Mesenchymal stem cell (in vitro differentiated cells and primary cell): ENCODE data around the gene ZMIZ2. TPM values are rescaled to one million over a fixed set of nuclear protein-coding genes. Genes with fewer than 3 reads are reported as not detected.
"Not testable (repeated sequence)": the region's sequence is repeated elsewhere in the genome, so short reads cannot be mapped to it uniquely, and the experiment has no call there.

Source experiments
- DNase-seq: peaks from one replicate; pipeline ENCODE4 v3.0.0-alpha.2; 2013
- H2AFZ ChIP-seq: one replicate; pipeline ENCODE4 v1.6.1; 2013; ENCODE audit warnings: low read depth, mild to moderate bottlenecking, control low read depth, inconsistent platforms, low read length, moderate library complexity
- H2AK5ac ChIP-seq: 2 replicates; pipeline ENCODE4 v1.6.1; 2013; ENCODE audit warnings: low read length, moderate library complexity, mild to moderate bottlenecking, inconsistent platforms; ENCODE audit not compliant: severe bottlenecking
- H2BK120ac ChIP-seq: one replicate; pipeline ENCODE4 v1.6.1; 2013; ENCODE audit warnings: low read depth, mild to moderate bottlenecking, inconsistent platforms, low read length, moderate library complexity
- H2BK12ac ChIP-seq, 2 experiments: one replicate each; pipeline ENCODE4 v1.6.1; 2013; ENCODE audit warnings: inconsistent platforms in 2 of 2, low read length in 2 of 2, mild to moderate bottlenecking in 2 of 2, moderate library complexity in 2 of 2, control low read depth in 1 of 2
- H2BK15ac ChIP-seq: one replicate; pipeline ENCODE4 v1.6.1; 2013; ENCODE audit warnings: mild to moderate bottlenecking, low read depth, inconsistent platforms; ENCODE audit not compliant: poor library complexity, severe bottlenecking
- H2BK5ac ChIP-seq: 2 replicates; pipeline ENCODE4 v1.6.1; 2013; ENCODE audit warnings: low read depth, mild to moderate bottlenecking, low read length, control low read depth, inconsistent platforms; ENCODE audit not compliant: poor library complexity, severe bottlenecking
- H3K14ac ChIP-seq, 2 experiments: one replicate each; pipeline ENCODE4 v1.6.1; 2013; ENCODE audit warnings: inconsistent platforms in 2 of 2, low read length in 2 of 2, control low read depth in 1 of 2, mild to moderate bottlenecking in 1 of 2, moderate library complexity in 1 of 2
- H3K18ac ChIP-seq, 2 experiments: one replicate each; pipeline ENCODE4 v1.6.1; 2013; ENCODE audit warnings: inconsistent platforms in 2 of 2, low read length in 2 of 2, control low read depth in 1 of 2, low read depth in 1 of 2, mild to moderate bottlenecking in 1 of 2
- H3K23ac ChIP-seq, 2 experiments: one replicate each; pipeline ENCODE4 v1.6.1; 2013; ENCODE audit warnings: inconsistent platforms in 2 of 2, low read length in 2 of 2, mild to moderate bottlenecking in 2 of 2, moderate library complexity in 2 of 2, control low read depth in 1 of 2
- H3K27ac ChIP-seq: 2 replicates; pipeline ENCODE4 v1.5.1; 2013; ENCODE audit warnings: mild to moderate bottlenecking, moderate library complexity, low read length, control low read depth, inconsistent platforms; ENCODE audit not compliant: poor library complexity, severe bottlenecking
- H3K27me3 ChIP-seq, 2 experiments: 2 replicates each; pipeline versions ENCODE4 v1.6.1 to v1.7.0; 2013; ENCODE audit warnings: low read length in 2 of 2, mild to moderate bottlenecking in 2 of 2, moderate library complexity in 2 of 2, control low read depth in 1 of 2, inconsistent platforms in 1 of 2; ENCODE audit not compliant: control insufficient read depth in 1 of 2, insufficient read depth in 1 of 2
- H3K36me3 ChIP-seq, 2 experiments: 2 replicates each; pipeline versions ENCODE4 v1.6.1 to v1.7.0; 2013; ENCODE audit warnings: low read length in 2 of 2, control low read depth in 1 of 2, inconsistent platforms in 1 of 2, low read depth in 1 of 2, mild to moderate bottlenecking in 1 of 2; ENCODE audit not compliant: insufficient read depth in 2 of 2, control insufficient read depth in 1 of 2
- H3K4ac ChIP-seq, 2 experiments: one replicate each; pipeline ENCODE4 v1.6.1; 2013; ENCODE audit warnings: inconsistent platforms in 2 of 2, low read length in 2 of 2, mild to moderate bottlenecking in 2 of 2, moderate library complexity in 2 of 2, control low read depth in 1 of 2, low read depth in 1 of 2
- H3K4me1 ChIP-seq: 2 replicates; pipeline ENCODE4 v1.6.1; 2013; ENCODE audit warnings: low read depth, low read length, control low read depth; ENCODE audit not compliant: control insufficient read depth, insufficient read depth
- H3K4me2 ChIP-seq: 2 replicates; pipeline ENCODE4 v1.6.1; 2013; ENCODE audit warnings: low read length, mild to moderate bottlenecking, inconsistent platforms; ENCODE audit not compliant: poor library complexity, severe bottlenecking
- H3K4me3 ChIP-seq, 2 experiments: 2 replicates each; pipeline versions ENCODE4 v1.5.1 to v1.7.0; 2013; ENCODE audit warnings: low read length in 2 of 2, mild to moderate bottlenecking in 2 of 2, control low read depth in 1 of 2, low read depth in 1 of 2; ENCODE audit not compliant: insufficient read depth in 1 of 2
- H3K79me1 ChIP-seq: replicated peaks from 2 replicates; pipeline ENCODE4 v1.6.1; 2013; ENCODE audit warnings: mild to moderate bottlenecking, control low read depth, low read length, inconsistent platforms; ENCODE audit not compliant: poor library complexity, severe bottlenecking
- H3K9ac ChIP-seq: 2 replicates; pipeline ENCODE4 v1.7.0; 2013; ENCODE audit warnings: mild to moderate bottlenecking, low read length, moderate library complexity
- H3K9me3 ChIP-seq: 2 replicates; pipeline ENCODE4 v1.7.0; 2013; ENCODE audit warnings: mild to moderate bottlenecking, low read length; ENCODE audit not compliant: control insufficient read depth
- H4K8ac ChIP-seq: one replicate; pipeline ENCODE4 v1.6.1; 2013; ENCODE audit warnings: inconsistent platforms, mild to moderate bottlenecking, low read length, moderate library complexity
- H4K91ac ChIP-seq: one replicate; pipeline ENCODE4 v1.6.1; 2013; ENCODE audit warnings: mild to moderate bottlenecking, low read length, inconsistent platforms
- WGBS: methylation state at CpG from one replicate; pipeline ENCODE4 v1.1.7; 2013; ENCODE audit warnings: mixed read lengths; 5-methylcytosine and 5-hydroxymethylcytosine counted together
- polyA plus RNA-seq, 2 experiments: library from polyadenylated mRNA; stranded (reverse); fragments of 200-250 nt; gene quantifications; one replicate each; pipeline ENCODE4 v1.2.3, GENCODE V29; 2013

ZMIZ2 gene
- polyA plus RNA-seq (2013, experiment 1 of 2): 38.9 TPM
- 36.0 TPM for polyA plus RNA-seq (2013, experiment 2 of 2)

- Histone ChIP-seq H3K9ac (peak within 1 kb of the TSS; percentile 92), H3K23ac (peak within 1 kb of the TSS in 1 of 2 experiments; percentile 83), H3K27ac (peak within 1 kb of the TSS; percentile 61), H3K9me3 (no peaks in the 10 kb centered on the region), H2AK5ac (peak within 1 kb of the TSS; percentile 44), H2BK120ac (peak within 1 kb of the TSS; percentile 98), H2BK5ac (peak within 1 kb of the TSS; percentile 95), H3K18ac (peak within 1 kb of the TSS; percentile 92 to 99), H3K79me1 (peaks cover 6% of the 10 kb centered on the region), H3K14ac (peak within 1 kb of the TSS in 1 of 2 experiments; percentile 99), H3K4me2 (peak within 1 kb of the TSS; percentile 87), H3K4ac (peak within 1 kb of the TSS; percentile 88 to 90), H4K8ac (peak within 1 kb of the TSS; percentile 96), H2BK12ac (peak within 1 kb of the TSS in 1 of 2 experiments; percentile 43), H3K36me3 (peaks cover 4 to 7% of the 10 kb centered on the region in 2 experiments), H3K27me3 (no peaks in the 10 kb centered on the region), H3K4me1 (peaks cover 20% of the 10 kb centered on the region), H3K4me3 (peak within 1 kb of the TSS; percentile 94 to 97), H4K91ac (peak within 1 kb of the TSS; percentile 99), H2AFZ (peak within 1 kb of the TSS; percentile 65), H2BK15ac (peak within 1 kb of the TSS; percentile 100)
- WGBS: 5% methylated on average over 30 of the region's 92 CpGs
- DNase-seq: peak; percentile 83
Measured at GRCh38 chr7:44748045-44748947, at the start of gene ZMIZ2. Gene ZMIZ2 (plus strand): TSS chr7:44748847. CDS start chr7:44756250, 7,403 bp downstream.

GRCh38 chr7:44699598-44699997 is 49.0 kb upstream of the ZMIZ2 start:
- 97% methylated on average over 2 of the region's 2 CpGs for WGBS

GRCh38 chr7:44700322-44700721 is 48.3 kb upstream of the ZMIZ2 start:
- H2BK5ac ChIP-seq: no peak overlapping the region
- H3K23ac ChIP-seq: no peak overlapping the region
- peaks cover 22% of the 10 kb centered on the region for H3K79me1 ChIP-seq
- H3K4me3 ChIP-seq: no peak overlapping the region
- H2BK15ac ChIP-seq: no peak overlapping the region
- no peak overlapping the region for H3K4me2 ChIP-seq
- no peak overlapping the region for H2AK5ac ChIP-seq
- 95% methylated on average over 8 of the region's 8 CpGs for WGBS
- no peak overlapping the region for H4K8ac ChIP-seq
- no peaks in the 10 kb centered on the region for H3K27me3 ChIP-seq
- no peak overlapping the region for H3K27ac ChIP-seq
- no peak overlapping the region for H2BK120ac ChIP-seq
- DNase-seq: no peak
- peaks cover 71 to 77% of the 10 kb centered on the region in 2 experiments for H3K36me3 ChIP-seq
- H4K91ac ChIP-seq: no peak overlapping the region
- no peak overlapping the region for H3K14ac ChIP-seq
- peaks cover 3% of the 10 kb centered on the region for H3K9me3 ChIP-seq
- H3K18ac ChIP-seq: no peak overlapping the region
- no peak overlapping the region for H2AFZ ChIP-seq
- peaks cover 3% of the 10 kb centered on the region for H3K4me1 ChIP-seq
- H2BK12ac ChIP-seq: no peak overlapping the region
- no peak overlapping the region for H3K9ac ChIP-seq
- no peak overlapping the region for H3K4ac ChIP-seq

More at GRCh38 chr7:44699598-44699997, 49.0 kb upstream of the ZMIZ2 start:
- Histone ChIP-seq H3K36me3 (peaks cover 76 to 78% of the 10 kb centered on the region in 2 experiments), H3K79me1 (peaks cover 25% of the 10 kb centered on the region)
- H3K27ac ChIP-seq, H4K91ac ChIP-seq, H3K9me3 ChIP-seq, DNase-seq, H3K18ac ChIP-seq, H2AK5ac ChIP-seq, H3K4me2 ChIP-seq, H3K9ac ChIP-seq, H2BK5ac ChIP-seq, H2BK120ac ChIP-seq, H2AFZ ChIP-seq, H3K4me1 ChIP-seq, H2BK12ac ChIP-seq, H3K23ac ChIP-seq, H3K4ac ChIP-seq, H2BK15ac ChIP-seq, H4K8ac ChIP-seq, H3K14ac ChIP-seq, H3K4me3 ChIP-seq, H3K27me3 ChIP-seq: not testable (repeated sequence)

GRCh38 chr7:44703391-44703790 is 45.3 kb upstream of the ZMIZ2 start:
- H3K27me3 ChIP-seq, H3K18ac ChIP-seq, H3K27ac ChIP-seq, H3K4me2 ChIP-seq, DNase-seq, H3K4me3 ChIP-seq, H3K23ac ChIP-seq, H2AFZ ChIP-seq, H2BK120ac ChIP-seq, H3K14ac ChIP-seq, H4K8ac ChIP-seq, H2BK15ac ChIP-seq, H2BK12ac ChIP-seq, H3K9ac ChIP-seq, H3K4me1 ChIP-seq, H4K91ac ChIP-seq, H3K9me3 ChIP-seq, H3K79me1 ChIP-seq, H3K4ac ChIP-seq, H2AK5ac ChIP-seq, H2BK5ac ChIP-seq: not testable (repeated sequence)
- 96% methylated on average over 10 of the region's 10 CpGs for WGBS
- H3K36me3 ChIP-seq: peaks cover 64 to 67% of the 10 kb centered on the region in 2 experiments
